HepG2 (cell line): ENCODE data around the gene ZBP1. TPM values are rescaled to one million over a fixed set of nuclear protein-coding genes. Genes with fewer than 3 reads are reported as not detected.

Source experiments
- ATAC-seq: fragments of 200-7000 bp; cut with Tn5 transposase; 3 replicates; pipeline ENCODE4 v1.9.1; 2020; ENCODE audit warnings: mild to moderate bottlenecking, moderate library complexity
- BruUV-seq: library from RNA; stranded (reverse); fragments of 400-500 nt; replicated peaks from 2 replicates; lab custom pipeline; 2021; lab: Mats Ljungman, UMichigan
- CTCF ChIA-PET: fragments of 300-600 bp; formaldehyde crosslinking; extraction: SDS; loops from one replicate; lab custom pipeline; 2021; ENCODE audit warnings: low total read pairs, inconsistent platforms, low intra/inter-chr PET ratio; lab: Yijun Ruan, JAX
- POLR2A ChIA-PET: fragments of 350-600 bp; sonication (Branson Sonifier 250); formaldehyde crosslinking; loops from one replicate; lab custom pipeline; 2020; ENCODE audit warnings: antibody characterized with exemption, inconsistent platforms; lab: Yijun Ruan, JAX
- DNase-seq: peaks from one replicate; pipeline ENCODE4 v3.0.0-alpha.2; 2015; ENCODE audit warnings: low spot score
- FAIRE-seq: peaks from 3 replicates; lab custom pipeline; 2011; peaks lifted over from hg19 to GRCh38; lab: Jason Lieb, UNC
- H2AFZ ChIP-seq: one replicate; pipeline ENCODE4 v1.6.1; 2011; ENCODE audit warnings: low read length, inconsistent platforms
- H3K27ac ChIP-seq: fragments of 300-600 bp; 3 replicates; pipeline ENCODE4 v1.8.0; 2011; ENCODE audit warnings: mixed run types, mild to moderate bottlenecking, mixed read lengths, low read length, inconsistent platforms; ENCODE audit not compliant: insufficient read depth; ENCODE audit errors: extremely low read length
- H3K27me3 ChIP-seq, 2 experiments: fragments of 200-600 bp in 1 of 2; 2 replicates in 1 of 2; 3 replicates in 1 of 2; pipeline versions ENCODE4 v1.6.0 to v1.8.0; 2011; ENCODE audit warnings: low read length in 2 of 2, mild to moderate bottlenecking in 2 of 2, moderate library complexity in 2 of 2, inconsistent platforms in 1 of 2; ENCODE audit not compliant: insufficient read depth in 2 of 2, control insufficient read depth in 1 of 2
- H3K36me3 ChIP-seq, 2 experiments: fragments of 200-600 bp in 1 of 2; replicated peaks in 1 of 2; 2 replicates in 1 of 2; 3 replicates in 1 of 2; pipeline versions ENCODE4 v1.5.1 to v1.8.0; 2011; ENCODE audit warnings: low read length in 2 of 2, inconsistent platforms in 1 of 2; ENCODE audit not compliant: insufficient read depth in 2 of 2, control insufficient read depth in 1 of 2
- H3K4me1 ChIP-seq: 2 replicates; pipeline ENCODE4 v1.5.1; 2012; ENCODE audit warnings: low read length, inconsistent platforms; ENCODE audit not compliant: insufficient read depth
- H3K4me2 ChIP-seq: 2 replicates; pipeline ENCODE4 v1.6.0; 2011; ENCODE audit warnings: low read depth, low read length, inconsistent platforms
- H3K4me3 ChIP-seq, 3 experiments: fragments of 200-600 bp in 1 of 3; sonication (generic), shearing (Covaris generic) in 1 of 3; replicated peaks in 1 of 3; 2 replicates each; pipeline ENCODE4 v1.5.1; 2011 to 2016; ENCODE audit warnings: low read length in 3 of 3, inconsistent platforms in 2 of 3, low read depth in 2 of 3, mild to moderate bottlenecking in 2 of 3, control low read depth in 1 of 3, mixed read lengths in 1 of 3; ENCODE audit not compliant: insufficient read depth in 1 of 3
- H3K79me2 ChIP-seq: one replicate; pipeline ENCODE4 v1.6.1; 2011; ENCODE audit warnings: low read length, inconsistent platforms; ENCODE audit not compliant: insufficient read depth
- H3K9ac ChIP-seq: 2 replicates; pipeline ENCODE4 v1.6.0; 2011; ENCODE audit warnings: mild to moderate bottlenecking, low read depth, low read length, inconsistent platforms; ENCODE audit not compliant: insufficient read depth
- H3K9me3 ChIP-seq: 2 replicates; pipeline ENCODE4 v1.5.1; 2012; ENCODE audit warnings: mild to moderate bottlenecking, low read length
- H4K20me1 ChIP-seq: 2 replicates; pipeline ENCODE4 v1.6.0; 2011; ENCODE audit warnings: inconsistent platforms, mild to moderate bottlenecking, low read length, moderate library complexity; ENCODE audit not compliant: insufficient read depth
- ARNT2 ChIP-seq: sonication (generic); formaldehyde crosslinking; IDR thresholded peaks from 2 replicates; pipeline ENCODE4 v1.8.0; 2022; ENCODE audit warnings: mild to moderate bottlenecking, low read depth, missing genetic modification reagents, moderate library complexity
- HNF4A ChIP-seq: sonication (generic); formaldehyde crosslinking; IDR thresholded peaks from 2 replicates; pipeline ENCODE4 v1.4.0; 2020; ENCODE audit warnings: missing genetic modification reagents
- KLF13 ChIP-seq: sonication (generic); formaldehyde crosslinking; IDR thresholded peaks from 2 replicates; pipeline ENCODE4 v1.4.0; 2020; ENCODE audit warnings: mild to moderate bottlenecking, missing genetic modification reagents
- MAFF ChIP-seq: IDR thresholded peaks from 2 replicates; pipeline ENCODE4 v1.6.1; 2011; ENCODE audit warnings: low read depth, low read length, improper control_type of control experiment
- MAFK ChIP-seq, 2 experiments: IDR thresholded peaks in 1 of 2; conservative IDR thresholded peaks in 1 of 2; 2 replicates each; pipeline ENCODE4 v1.6.1; 2011; ENCODE audit warnings: improper control_type of control experiment in 2 of 2, low read length in 2 of 2
- MBNL3 ChIP-seq: fragments of 250-450 bp; sonication (Bioruptor Pico); conservative IDR thresholded peaks from 2 replicates; pipeline ENCODE4 v1.8.0; 2022; ENCODE audit warnings: mild to moderate bottlenecking, inconsistent platforms
- PLRG1 ChIP-seq: fragments of 450-650 bp; conservative IDR thresholded peaks from 2 replicates; pipeline ENCODE4 v1.6.1; 2016
- THYN1 ChIP-seq: sonication (generic); formaldehyde crosslinking; IDR thresholded peaks from 2 replicates; pipeline ENCODE4 v1.8.1; 2023; ENCODE audit warnings: low read depth, mild to moderate bottlenecking, moderate library complexity, missing genetic modification reagents, borderline replicate concordance
- WGBS: methylation state at CpG from one replicate; pipeline ENCODE4 v1.1.6; 2017; ENCODE audit warnings: low lambda C conversion rate; 5-methylcytosine and 5-hydroxymethylcytosine counted together
- in situ Hi-C: cut with HindIII; loops from 2 replicates; pipeline ENCODE4 v1.10.0; 2017; ENCODE audit warnings: low pct_unique_long_range_greater_than_20kb; ENCODE audit not compliant: extremely low pct_ligation_motif_present
- intact Hi-C: fragments of 100-400 bp; cut with micrococcal nuclease; formaldehyde crosslinking; loops from one replicate; pipeline ENCODE4 v1.10.0; 2022; ENCODE audit not compliant: unreplicated experiment
- polyA plus RNA-seq, 8 experiments: library from polyadenylated mRNA; depleted of rRNA in 3 of 8; stranded (reverse) in 7 of 8; unstranded in 1 of 8; fragments of >200 nt; fragmentation: Illumina TruSeq in 4 of 8; extraction: Trizol in 4 of 8; gene quantifications; 2 replicates each; pipeline versions ENCODE4 v1.2.1 to v1.2.3, GENCODE V29; 2011 to 2016; ENCODE audit warnings: low read depth in 4 of 8, missing spikeins in 1 of 8, mixed read lengths in 1 of 8; ENCODE audit not compliant: insufficient read depth in 1 of 8
- total RNA-seq, 5 experiments: library from RNA; depleted of rRNA; stranded (reverse); fragments of >200 nt; fragmentation: Illumina TruSeq; extraction: Trizol; gene quantifications; 2 replicates each; pipeline ENCODE4 v1.2.3, GENCODE V29; 2016; ENCODE audit warnings: low read depth in 1 of 5
- TF ChIP-seq, protein P1 (sequence below): IDR thresholded peaks from 2 replicates; pipeline ENCODE4 v1.4.0; 2020; ENCODE audit warnings: mild to moderate bottlenecking, missing genetic modification reagents
- TF ChIP-seq, protein P2 (sequence below): fragments of 450-650 bp; IDR thresholded peaks from 2 replicates; pipeline ENCODE4 v1.6.1; 2016
- TF ChIP-seq, protein P3 (sequence below): sonication (generic); formaldehyde crosslinking; IDR thresholded peaks from 2 replicates; pipeline ENCODE4 v1.5.0; 2020; ENCODE audit warnings: missing genetic modification reagents

The ZBP1 gene
- total and polyA plus RNA-seq, 2 of the 13 experiments (the other 11 are each of a cell fraction or from before 2014, with no cell fraction given) = not detected

DNA sequence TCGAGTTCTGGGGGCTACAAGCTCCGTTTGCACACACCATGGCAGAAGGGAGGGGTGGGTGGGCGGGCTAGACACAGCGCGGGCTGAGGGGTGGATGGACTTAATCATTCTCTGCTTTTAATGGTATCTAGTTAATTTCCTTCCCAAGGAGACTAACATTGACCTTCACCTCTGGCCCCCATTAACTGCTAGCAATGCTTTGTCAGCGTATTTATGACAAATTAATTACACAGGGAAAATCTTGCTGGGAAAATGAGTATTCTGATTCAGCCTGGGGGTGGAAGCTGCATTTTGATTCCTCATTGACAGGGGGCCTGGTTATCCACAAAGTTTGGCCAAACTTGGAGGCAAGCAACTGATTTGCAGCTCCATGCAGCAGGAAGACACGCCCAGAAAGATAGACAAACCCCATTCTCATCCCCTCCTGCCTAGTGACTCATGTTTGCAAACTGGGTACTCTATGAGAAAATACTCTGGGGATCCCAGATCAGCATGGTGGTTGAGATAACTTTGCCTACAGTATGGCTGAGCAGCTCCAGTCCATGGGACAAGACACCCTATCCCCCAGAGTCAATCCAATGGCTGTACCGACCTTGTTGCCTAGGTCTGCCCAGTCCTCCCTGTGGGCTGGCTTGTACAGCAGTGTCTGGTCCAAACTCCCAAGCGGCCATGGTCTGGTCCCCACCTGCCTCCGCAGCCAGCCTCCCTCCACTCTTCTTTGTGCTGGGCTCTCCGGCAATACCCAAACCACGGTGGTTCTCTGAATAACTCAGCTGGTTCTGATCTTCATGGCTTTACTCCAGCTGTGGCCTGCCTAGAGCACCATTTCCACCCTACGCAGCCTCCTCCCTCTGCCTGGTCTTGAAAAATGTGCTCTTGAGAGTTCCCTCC is 19.7 kb downstream of the ZBP1 start:
- peaks cover 2 to 57% of the 10 kb centered on the region in 2 experiments; a peak in 3 of 5 replicates for H3K27me3 ChIP-seq
- WGBS = 18% methylated on average over 13 of the region's 13 CpGs
- POLR2A ChIA-PET = no interaction called here

DNA sequence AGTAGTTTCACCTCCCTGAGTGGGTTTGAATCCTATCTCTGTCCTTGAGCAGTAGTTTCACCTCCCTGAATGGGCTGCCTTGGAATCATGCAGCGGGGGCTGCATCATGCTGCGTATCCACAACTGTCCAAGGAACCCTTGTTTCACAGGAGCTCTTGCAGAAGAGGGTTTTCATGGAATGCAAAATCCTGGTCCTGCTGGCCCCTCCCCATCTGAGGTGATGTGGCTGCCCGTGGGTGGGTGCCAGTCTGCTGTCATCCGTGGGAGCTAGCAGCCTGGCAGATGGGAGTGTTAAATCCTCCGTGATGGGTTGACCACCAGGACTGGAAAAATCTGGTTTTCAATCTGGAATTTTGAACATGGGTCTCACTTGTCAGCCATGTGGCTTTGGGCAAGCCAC is 21.7 kb downstream of the ZBP1 start:
- no peaks in the 10 kb centered on the region for H3K9me3 ChIP-seq
- TF ChIP-seq KLF13 = no peak
- TF ChIP-seq, protein P1, sequence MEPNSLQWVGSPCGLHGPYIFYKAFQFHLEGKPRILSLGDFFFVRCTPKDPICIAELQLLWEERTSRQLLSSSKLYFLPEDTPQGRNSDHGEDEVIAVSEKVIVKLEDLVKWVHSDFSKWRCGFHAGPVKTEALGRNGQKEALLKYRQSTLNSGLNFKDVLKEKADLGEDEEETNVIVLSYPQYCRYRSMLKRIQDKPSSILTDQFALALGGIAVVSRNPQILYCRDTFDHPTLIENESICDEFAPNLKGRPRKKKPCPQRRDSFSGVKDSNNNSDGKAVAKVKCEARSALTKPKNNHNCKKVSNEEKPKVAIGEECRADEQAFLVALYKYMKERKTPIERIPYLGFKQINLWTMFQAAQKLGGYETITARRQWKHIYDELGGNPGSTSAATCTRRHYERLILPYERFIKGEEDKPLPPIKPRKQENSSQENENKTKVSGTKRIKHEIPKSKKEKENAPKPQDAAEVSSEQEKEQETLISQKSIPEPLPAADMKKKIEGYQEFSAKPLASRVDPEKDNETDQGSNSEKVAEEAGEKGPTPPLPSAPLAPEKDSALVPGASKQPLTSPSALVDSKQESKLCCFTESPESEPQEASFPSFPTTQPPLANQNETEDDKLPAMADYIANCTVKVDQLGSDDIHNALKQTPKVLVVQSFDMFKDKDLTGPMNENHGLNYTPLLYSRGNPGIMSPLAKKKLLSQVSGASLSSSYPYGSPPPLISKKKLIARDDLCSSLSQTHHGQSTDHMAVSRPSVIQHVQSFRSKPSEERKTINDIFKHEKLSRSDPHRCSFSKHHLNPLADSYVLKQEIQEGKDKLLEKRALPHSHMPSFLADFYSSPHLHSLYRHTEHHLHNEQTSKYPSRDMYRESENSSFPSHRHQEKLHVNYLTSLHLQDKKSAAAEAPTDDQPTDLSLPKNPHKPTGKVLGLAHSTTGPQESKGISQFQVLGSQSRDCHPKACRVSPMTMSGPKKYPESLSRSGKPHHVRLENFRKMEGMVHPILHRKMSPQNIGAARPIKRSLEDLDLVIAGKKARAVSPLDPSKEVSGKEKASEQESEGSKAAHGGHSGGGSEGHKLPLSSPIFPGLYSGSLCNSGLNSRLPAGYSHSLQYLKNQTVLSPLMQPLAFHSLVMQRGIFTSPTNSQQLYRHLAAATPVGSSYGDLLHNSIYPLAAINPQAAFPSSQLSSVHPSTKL (CRISPR knock-in tag) = no peak
- no peak for TF ChIP-seq ARNT2 (CRISPR knock-in tag)
- no peak for TF ChIP-seq HNF4A
- TF ChIP-seq, protein P2, sequence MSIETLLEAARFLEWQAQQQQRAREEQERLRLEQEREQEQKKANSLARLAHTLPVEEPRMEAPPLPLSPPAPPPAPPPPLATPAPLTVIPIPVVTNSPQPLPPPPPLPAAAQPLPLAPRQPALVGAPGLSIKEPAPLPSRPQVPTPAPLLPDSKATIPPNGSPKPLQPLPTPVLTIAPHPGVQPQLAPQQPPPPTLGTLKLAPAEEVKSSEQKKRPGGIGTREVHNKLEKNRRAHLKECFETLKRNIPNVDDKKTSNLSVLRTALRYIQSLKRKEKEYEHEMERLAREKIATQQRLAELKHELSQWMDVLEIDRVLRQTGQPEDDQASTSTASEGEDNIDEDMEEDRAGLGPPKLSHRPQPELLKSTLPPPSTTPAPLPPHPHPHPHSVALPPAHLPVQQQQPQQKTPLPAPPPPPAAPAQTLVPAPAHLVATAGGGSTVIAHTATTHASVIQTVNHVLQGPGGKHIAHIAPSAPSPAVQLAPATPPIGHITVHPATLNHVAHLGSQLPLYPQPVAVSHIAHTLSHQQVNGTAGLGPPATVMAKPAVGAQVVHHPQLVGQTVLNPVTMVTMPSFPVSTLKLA = 0 out of 2 replicates have a peak, but pooled peaks have one; percentile 48
- no peak for TF ChIP-seq PLRG1
- TF ChIP-seq, all 625 proteins: peak for 1
- CTCF ChIA-PET = interaction anchor here (7.4 kb wide), 1 partner anchor 613 kb away, joined by 222 read pairs; no protein-coding TSS in a partner anchor
- Histone ChIP-seq H3K4me3 (no peak overlapping the region), H3K27ac (no peak overlapping the region), H3K79me2 (no peaks in the 10 kb centered on the region), H4K20me1 (no peaks in the 10 kb centered on the region), H3K27me3 (peaks cover 0 to 47% of the 10 kb centered on the region in 2 experiments; a peak in 4 of 5 replicates), H3K4me2 (no peak overlapping the region), H2AFZ (no peak overlapping the region), H3K36me3 (no peaks in the 10 kb centered on the region), H3K4me1 (peaks cover 13% of the 10 kb centered on the region), H3K9ac (no peak overlapping the region)
- POLR2A ChIA-PET = no interaction called here
- FAIRE-seq = no peak
- no TSS peak for BruUV-seq
- DNase-seq = no peak
- intact Hi-C loops = no loop called here
- WGBS = 13% methylated on average over 5 of the region's 5 CpGs
- in situ Hi-C loops = loop anchor here (5.0 kb wide), 1 partner anchor 609 kb away; no protein-coding TSS in a partner anchor
- no peak for ATAC-seq

More for the DNA sequence above, 19.7 kb downstream of the ZBP1 start:
- H3K4me1 ChIP-seq = no peaks in the 10 kb centered on the region
- DNase-seq (no peak), FAIRE-seq (no peak), ATAC-seq (no peak)
- H2AFZ ChIP-seq = no peak overlapping the region
- H3K4me2 ChIP-seq = no peak overlapping the region
- no peak overlapping the region for H3K27ac ChIP-seq
- TF ChIP-seq MAFK (conservative IDR thresholded peaks at IDR 0.05 in 1 of 2, IDR thresholded peaks at IDR 0.05 in 1 of 2; ENCODE audit: low read length in 2 of 2) (peak; percentile 83 to 87), MAFF (peak; percentile 84), THYN1 (CRISPR knock-in tag) (no peak), MBNL3 (CRISPR knock-in tag) (no peak)
- TF ChIP-seq, protein P3, sequence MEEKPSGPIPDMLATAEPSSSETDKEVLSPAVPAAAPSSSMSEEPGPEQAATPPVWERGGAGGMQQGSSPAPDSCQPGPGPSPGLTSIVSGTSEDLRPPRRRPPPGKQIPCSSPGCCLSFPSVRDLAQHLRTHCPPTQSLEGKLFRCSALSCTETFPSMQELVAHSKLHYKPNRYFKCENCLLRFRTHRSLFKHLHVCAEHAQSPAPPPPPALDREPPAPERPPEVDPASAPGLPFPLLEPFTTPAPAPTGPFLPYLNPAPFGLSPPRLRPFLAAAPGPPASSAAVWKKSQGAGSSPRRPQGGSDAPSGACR (CRISPR knock-in tag) = no peak
- in situ Hi-C loops = no loop called here
- H3K79me2 ChIP-seq = no peaks in the 10 kb centered on the region
- intact Hi-C loops = no loop called here
- no peaks in the 10 kb centered on the region for H3K36me3 ChIP-seq
- no peak overlapping the region for H3K9ac ChIP-seq
- CTCF ChIA-PET = no interaction called here
- H3K4me3 ChIP-seq = no peak overlapping the region
- BruUV-seq = no TSS peak
- H3K9me3 ChIP-seq = no peaks in the 10 kb centered on the region
- no peaks in the 10 kb centered on the region for H4K20me1 ChIP-seq
